Esophagus muscularis mucosa (tissue), 4 donors: ENCODE results near the gene CEND1.

Source experiments
- CTCF ChIP-seq, 3 experiments: fragments of 200-600 bp in 2 of 3; fragments of 450-650 bp in 1 of 3; sonication (generic) in 2 of 3; IDR thresholded peaks; one replicate each; pipeline ENCODE4 v1.5.1; 2017 to 2019; ENCODE audit warnings: antibody characterized with exemption in 3 of 3, mild to moderate bottlenecking in 2 of 3, moderate library complexity in 1 of 3
- EP300 ChIP-seq: sonication (generic); formaldehyde crosslinking; IDR thresholded peaks from one replicate; pipeline ENCODE4 v1.6.1; 2017; ENCODE audit warnings: antibody characterized with exemption
- POLR2A ChIP-seq: fragments of 450-650 bp; IDR thresholded peaks from one replicate; pipeline ENCODE4 v1.6.1; 2017; ENCODE audit warnings: antibody characterized with exemption, moderate library complexity, mild to moderate bottlenecking, low read depth
- POLR2AphosphoS5 ChIP-seq, 2 donors: sonication (generic); formaldehyde crosslinking; IDR thresholded peaks; one replicate each; pipeline ENCODE4 v1.6.1; 2017; ENCODE audit warnings: antibody characterized with exemption in 2 of 2

- no peak for TF ChIP-seq CTCF (IDR thresholded peaks at IDR 0.05)
- no peak for TF ChIP-seq POLR2A
- no peak for TF ChIP-seq POLR2AphosphoS5 (IDR thresholded peaks at IDR 0.05)
- no peak for TF ChIP-seq EP300
Measured at GRCh38 chr11:828506-829175, 38.8 kb upstream of the CEND1 start.
